Hematopoietic multipotent progenitor cell treated with erythropoietin and hydrocortisone succinate and interleukin-3 and kit ligand, for 8 days (in vitro differentiated cells): ENCODE results near the gene TRIM46.
"Not testable (repeated sequence)": the region's sequence is repeated elsewhere in the genome, so short reads cannot be mapped to it uniquely, and the experiment has no call there.

Experiments
- DNase-seq: peaks from one replicate; pipeline ENCODE4 v3.0.0-alpha.2; 2015

Gene TRIM46

DNA sequence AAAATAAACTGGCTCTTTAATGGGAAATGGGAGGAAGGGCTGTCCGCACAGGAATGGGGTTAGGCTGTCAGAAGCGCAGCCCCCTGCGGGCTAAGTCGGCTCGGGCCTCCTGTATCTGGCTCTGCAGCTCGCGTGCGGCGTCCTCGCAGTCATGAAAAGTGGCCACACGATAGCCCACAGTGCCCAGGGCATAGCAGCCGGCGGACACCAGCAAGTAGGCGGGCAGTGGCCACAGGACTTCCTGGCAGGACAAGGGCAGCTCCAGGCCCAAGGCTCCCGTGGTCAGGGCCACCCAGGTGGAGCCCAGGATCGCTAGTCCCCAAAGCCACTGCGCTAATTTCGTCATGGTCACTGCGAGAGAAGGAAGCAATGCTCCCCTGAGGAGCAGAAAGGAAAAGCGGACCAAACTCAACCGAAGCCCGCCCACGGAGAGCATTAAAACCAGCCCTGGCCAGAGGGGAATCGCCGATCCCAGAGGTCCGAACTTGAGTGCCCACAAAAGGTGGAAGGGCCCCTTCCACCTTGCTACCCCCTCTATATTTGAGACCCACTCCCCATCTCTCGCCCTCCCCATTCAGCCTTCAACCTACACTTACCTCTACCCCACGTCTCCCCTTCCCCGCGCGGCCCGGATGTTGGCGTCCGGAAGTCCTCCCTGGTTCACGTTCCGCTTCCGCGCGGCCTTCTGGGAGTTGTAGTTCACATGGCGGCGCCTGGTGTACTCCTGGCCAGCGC, 33.6 kb upstream of the TRIM46 start, which contains the start of gene DPM3:
Gene DPM3, minus strand, starts transcription at position 637 of the 735 bp plus-strand sequence. Its CDS starts 291 bp downstream, at position 346.
- peak; percentile 91 for DNase-seq

GRCh38 chr1:155140630-155140953, 33.1 kb upstream of the TRIM46 start:
- DNase-seq: no peak

- DNase-seq: no peak
Observed at GRCh38 chr1:155141749-155142148, 31.9 kb upstream of the TRIM46 start.

DNA sequence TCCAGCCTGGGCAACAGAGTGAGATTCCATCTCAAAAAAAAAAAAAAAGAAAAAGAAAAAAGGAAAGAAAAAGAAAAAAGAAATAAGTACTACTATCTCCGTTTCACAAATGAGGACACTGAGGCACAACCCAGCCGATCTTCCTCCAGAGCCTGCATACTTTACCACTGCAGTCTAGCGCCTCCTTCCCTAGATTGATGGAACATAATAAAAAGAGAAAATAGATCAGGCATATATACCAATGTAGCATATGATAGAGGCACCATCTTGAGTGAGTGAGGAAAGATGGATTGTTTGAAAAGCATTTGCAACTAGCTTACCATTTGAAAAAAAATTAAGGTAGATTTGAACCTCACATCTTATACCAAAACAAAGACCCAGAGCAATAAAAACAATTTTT, 28.2 kb upstream of the TRIM46 start:
- DNase-seq: no peak

DNA sequence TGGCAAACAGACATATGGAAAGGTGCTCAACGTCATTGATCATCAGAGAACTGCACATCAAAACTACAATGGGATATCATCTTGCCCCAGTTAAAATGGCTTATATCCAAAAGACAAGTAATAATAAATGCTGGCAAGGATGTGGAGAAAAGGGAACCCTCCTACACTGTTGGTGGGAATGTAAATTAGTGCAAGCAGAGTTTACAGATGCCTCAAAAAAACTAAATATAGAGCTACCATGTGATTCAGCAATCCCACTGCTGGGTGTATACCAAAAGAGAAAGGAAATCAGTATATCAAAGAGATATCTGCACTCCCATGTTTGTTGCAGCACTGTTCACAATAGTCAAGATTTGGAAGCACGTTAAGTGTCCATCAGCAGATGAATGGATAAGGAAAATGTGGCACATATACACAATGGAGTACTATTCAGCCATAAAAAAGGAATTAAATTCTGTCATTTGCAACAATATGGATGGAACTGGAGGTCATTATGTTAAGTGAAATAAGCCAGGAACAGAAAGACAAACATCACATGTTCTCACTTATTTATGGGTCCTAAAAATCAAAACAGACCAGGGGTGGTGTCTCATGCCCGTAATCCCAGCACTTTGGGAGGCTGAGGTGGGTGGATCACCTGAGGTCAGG, 17.5 kb upstream of the TRIM46 start:
- DNase-seq: not testable (repeated sequence)

DNA sequence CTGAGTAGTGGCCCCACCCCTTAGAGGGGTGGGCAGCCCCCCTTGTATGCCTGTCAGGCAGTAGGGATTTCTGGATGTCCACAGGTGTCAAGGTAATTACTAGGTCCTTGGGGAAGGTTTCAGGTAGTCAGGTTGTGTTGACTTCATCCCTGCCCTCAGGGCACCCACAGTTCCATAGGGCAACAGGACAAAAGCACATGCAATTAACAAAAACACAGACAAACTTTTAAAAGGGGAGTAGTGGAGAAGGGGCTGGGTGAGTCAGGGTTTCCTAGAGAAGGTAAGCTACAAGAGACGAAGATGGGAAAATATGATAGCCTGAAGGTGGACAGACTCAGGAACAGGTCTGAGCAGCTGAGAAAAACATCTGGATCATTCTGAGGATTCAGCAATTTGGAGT, 14.7 kb upstream of the TRIM46 start:
- no peak for DNase-seq

DNA sequence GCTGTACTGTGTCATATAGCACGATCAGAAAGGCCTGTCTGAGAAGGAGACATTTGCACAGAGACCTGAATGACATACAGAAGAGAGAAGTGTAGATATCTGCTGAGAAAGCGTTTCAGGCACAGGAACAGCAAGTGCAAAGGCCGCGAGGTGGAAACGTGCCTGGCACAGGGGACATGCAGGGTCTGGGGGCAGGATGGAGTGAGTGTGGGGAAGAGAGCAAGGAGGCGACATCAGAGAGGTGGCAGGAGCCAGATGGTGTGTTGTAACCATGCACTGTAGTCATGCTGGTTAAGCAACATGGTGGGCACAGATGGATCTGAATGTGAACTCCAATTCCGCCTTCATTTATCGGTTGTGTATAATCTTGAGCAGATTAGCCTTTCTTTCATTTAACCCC, 13.5 kb upstream of the TRIM46 start:
- DNase-seq: no peak

DNA sequence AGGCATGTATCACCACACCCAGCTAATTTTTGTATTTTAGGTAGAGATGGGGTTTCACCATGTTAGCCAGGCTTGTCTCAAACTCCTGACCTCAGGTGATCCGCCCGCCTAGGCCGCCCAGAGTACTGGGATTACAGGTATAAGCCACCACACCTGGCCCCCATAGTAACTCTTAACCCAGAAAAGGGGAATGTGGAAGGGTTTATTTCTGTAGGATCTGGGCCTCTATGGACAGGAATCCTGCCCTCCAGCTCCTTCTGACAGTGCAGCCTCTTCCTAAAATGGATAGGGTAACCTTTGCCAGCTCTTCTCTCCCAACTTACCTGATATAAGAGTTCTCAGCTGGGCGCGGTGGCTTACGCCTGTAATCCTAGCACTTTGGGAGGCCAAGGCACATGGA, 11.0 kb upstream of the TRIM46 start:
- not testable (repeated sequence) for DNase-seq

GRCh38 chr1:155163785-155164184, 9.9 kb upstream of the TRIM46 start:
- not testable (repeated sequence) for DNase-seq

- DNase-seq: not testable (repeated sequence)
Observed at GRCh38 chr1:155164625-155165024, 9.0 kb upstream of the TRIM46 start.

DNA sequence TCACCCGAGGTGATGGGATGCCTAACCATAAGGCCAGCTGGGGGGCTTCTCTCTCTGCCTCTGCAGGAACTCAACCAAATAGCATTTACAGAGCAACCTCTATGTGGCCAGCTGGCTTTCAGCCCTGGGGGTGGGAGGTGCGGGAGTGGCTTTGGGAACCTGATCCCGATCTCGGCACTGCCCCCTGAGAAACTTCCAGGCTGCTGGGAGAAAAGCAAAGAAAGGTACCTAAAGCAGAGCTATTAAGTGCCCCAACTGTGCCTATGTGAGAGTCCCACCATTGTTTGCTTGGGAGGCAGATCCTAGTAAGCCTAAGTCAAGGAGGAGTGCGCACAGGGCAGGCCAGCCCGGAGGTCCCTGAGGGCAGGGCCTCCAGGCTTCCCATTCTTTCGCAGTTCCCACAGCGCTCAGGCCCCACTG, 7.6 kb upstream of the TRIM46 start:
- DNase-seq: no peak

- no peak for DNase-seq
Observed at GRCh38 chr1:155166471-155167165, 7.0 kb upstream of the TRIM46 start.

GRCh38 chr1:155167166-155168104, 6.2 kb upstream of the TRIM46 start:
- DNase-seq: peak; percentile 91

GRCh38 chr1:155168105-155168445, 5.6 kb upstream of the TRIM46 start:
- not testable (repeated sequence) for DNase-seq

GRCh38 chr1:155168456-155169210, 5.0 kb upstream of the TRIM46 start:
- no peak for DNase-seq

- no peak for DNase-seq
Observed at GRCh38 chr1:155169541-155169940, 4.1 kb upstream of the TRIM46 start.

DNA sequence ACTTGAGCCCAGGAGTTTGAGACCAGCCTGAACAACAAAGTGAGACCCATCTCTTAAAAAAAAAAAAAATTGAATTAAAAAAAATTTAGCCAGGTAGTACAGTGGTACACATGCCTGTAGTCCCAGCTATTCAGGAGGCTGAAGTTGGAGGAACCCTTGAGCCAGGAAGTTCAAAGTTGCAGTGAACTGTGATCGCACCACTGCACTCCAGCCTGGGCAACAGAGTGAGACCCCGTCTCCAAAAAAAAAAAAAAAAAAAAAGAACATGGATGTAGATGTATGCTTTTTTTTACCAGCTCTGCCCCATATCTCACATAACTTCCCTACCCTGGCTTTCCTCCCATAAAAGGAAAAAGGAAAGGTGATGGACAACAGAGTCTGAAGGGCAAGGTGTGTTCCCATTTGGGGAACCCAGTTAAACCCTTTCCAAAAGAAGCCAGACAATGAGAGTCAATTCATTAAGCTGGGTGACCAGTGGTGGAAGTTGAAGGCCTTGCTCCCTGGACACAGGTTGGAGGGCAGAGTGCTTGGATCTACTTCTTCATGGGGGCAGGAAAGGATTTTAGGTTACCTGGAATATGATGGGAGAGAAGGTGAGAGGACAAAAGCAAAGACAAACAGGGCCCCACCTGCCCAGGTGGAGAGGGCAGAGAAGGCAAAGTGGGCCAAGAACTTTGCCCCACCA, 3.4 kb upstream of the TRIM46 start:
- peak; percentile 0 for DNase-seq

DNA sequence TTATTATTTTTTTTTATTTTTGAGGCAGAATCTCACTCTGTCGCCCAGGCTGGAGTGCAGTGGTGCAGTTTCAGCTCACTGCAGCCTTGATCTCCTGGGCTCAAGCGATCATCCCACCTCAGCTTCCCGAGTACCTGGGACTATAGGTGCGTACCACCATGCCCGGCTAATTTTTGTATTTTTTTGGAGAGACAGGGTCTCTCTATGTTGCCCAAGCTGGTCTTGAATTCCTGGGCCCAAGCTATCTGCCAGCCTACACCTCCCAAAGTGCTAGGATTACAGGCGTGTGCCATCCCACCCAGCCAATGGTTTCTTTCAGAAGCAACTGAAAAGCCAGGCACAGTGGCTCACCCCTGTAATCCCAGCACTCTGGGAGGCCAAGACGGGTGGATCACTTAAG, 2.8 kb upstream of the TRIM46 start:
- no peak for DNase-seq

DNA sequence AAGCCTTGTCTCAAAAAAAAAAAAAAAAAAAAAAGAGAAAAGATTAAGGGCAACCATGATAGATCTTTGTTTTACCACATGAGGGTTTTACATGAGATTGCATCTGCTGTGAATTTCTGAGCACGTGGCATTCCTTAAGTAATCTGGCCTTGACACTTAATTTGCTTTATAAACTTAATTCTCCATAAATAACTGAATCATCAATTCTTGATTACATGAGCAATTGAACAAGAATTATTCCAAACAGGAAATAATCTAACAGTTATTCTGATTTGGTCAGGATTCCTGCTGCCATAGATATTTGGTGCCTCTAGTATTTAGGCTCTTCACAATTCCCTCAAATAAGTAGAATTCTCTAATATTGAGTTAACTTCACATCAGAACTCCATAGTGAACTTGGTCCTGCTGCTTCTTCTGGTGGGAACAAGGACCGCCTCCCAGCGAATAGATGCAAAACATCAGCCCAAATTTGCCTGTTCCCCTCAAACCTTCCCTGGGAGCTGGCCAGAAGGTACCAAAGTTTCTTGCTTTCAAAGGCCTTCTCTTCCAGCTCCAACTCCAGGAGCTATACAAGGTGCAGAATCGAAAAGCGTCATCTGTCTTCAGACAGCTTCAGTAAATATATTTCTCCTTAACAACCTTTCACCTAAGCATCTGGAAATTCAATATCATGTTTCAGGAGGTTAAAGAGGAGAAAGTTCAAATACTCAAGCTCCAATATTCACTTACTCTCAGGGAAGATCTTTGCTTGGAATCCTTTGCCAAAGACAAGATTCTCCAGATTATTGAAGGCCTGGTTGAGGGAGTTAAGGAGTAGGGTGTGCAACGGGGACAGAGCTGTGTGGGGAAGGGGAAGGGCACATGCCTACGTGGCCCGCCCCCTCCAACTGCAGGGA, 1.6 kb upstream of the TRIM46 start:
- peak; percentile 0 for DNase-seq

- peak; percentile 98 for DNase-seq
Observed at GRCh38 chr1:155172732-155173477, 744 bp upstream of the TRIM46 start, which contains the start of gene KRTCAP2. TSS of gene KRTCAP2 (minus strand) at chr1:155173304. CDS start at chr1:155173224, 80 bp downstream.
